GM21423 (cell line): Measurements from ENCODE around the gene ZMIZ2.
A peak's percentile ranks its signal among the peaks of the same experiment; 100 is the strongest.

ENCODE experiments used
- ATAC-seq: cut with Tn5 transposase; IDR thresholded peaks from one replicate; pipeline ENCODE4 v1.9.1; 2021; ENCODE audit warnings: mild to moderate bottlenecking, moderate library complexity; ENCODE audit not compliant: unreplicated experiment

ZMIZ2 gene

DNA sequence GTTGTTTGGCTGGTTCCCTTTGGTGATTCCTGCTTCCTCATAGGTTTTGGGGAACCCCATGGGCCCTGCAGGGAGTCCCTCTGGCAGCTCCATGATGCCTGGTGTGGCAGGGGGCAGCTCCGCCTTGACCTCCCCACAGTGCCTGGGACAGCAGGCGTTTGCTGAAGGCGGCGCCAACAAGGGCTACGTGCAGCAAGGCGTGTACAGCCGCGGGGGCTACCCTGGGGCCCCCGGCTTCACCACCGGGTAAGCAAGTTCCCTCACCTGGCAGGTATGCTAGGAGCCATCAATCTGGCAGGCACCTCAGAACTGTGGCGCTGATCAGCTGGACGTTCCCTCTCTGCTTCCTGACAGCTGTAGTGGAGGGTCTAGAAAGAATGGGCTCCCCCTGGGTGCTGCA, 8.3 kb downstream of the ZMIZ2 start:
- ATAC-seq = no peak

DNA sequence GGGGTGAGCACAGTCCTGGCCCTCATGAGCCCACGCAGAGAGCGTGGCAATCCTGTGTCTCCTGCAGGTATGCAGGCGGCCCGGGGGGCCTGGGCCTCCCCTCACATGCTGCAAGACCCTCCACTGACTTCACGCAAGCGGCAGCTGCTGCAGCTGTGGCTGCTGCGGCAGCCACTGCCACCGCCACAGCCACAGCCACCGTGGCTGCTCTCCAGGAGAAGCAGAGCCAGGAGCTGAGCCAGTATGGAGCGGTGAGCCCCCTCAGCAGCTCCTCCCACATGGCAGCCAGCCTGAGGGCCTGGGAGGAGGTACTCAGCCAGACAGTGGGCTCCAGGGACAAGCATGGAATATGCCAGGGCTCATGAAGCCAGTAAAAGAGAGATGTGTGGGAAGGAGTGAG, 8.7 kb downstream of the ZMIZ2 start:
- no peak for ATAC-seq

- ATAC-seq = no peak
These were observed 9.1 kb downstream of the ZMIZ2 start for GRCh38 chr7:44757739-44758138.

DNA sequence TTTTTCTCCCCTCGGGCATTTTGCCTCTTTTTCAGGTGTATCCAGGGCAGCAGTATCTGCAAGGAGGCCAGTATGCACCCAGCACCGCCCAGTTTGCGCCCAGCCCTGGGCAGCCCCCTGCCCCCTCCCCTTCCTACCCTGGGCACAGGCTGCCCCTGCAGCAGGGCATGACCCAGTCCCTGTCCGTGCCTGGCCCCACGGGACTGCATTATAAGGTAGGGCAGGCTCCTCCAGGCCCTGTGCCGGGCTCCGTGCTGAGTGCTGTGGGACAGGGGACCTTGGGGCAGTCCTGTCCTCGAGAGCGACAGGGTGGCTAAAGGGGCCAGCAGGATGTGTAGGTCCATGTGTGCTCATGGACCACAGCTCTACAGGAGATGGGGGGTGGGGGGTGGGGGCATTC, 10.6 kb downstream of the ZMIZ2 start:
- ATAC-seq = no peak

DNA sequence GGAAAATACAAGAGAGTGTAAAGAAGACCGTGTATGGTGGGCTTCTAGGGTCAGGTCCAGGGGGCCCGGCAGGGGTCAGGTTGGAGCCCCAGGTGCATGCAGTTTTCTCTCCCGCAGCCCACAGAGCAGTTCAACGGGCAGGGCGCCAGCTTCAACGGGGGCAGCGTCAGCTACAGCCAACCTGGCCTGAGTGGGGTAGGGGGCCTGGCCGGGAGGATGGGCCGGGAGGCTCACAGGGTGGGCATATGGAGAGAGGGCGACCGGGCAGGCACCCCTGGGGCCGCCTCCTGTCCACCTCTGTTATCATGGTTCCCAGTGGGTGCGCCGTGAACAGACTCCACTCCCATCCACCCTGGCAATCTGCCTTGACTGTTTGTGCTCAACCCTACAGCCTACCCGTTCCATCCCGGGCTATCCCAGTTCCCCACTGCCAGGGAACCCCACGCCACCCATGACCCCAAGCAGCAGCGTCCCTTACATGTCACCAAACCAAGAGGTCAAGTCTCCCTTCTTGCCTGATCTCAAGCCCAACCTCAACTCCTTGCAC, 11.5 kb downstream of the ZMIZ2 start:
- no peak for ATAC-seq

- no peak for ATAC-seq
These were observed 12.8 kb downstream of the ZMIZ2 start for GRCh38 chr7:44761207-44762161.

DNA sequence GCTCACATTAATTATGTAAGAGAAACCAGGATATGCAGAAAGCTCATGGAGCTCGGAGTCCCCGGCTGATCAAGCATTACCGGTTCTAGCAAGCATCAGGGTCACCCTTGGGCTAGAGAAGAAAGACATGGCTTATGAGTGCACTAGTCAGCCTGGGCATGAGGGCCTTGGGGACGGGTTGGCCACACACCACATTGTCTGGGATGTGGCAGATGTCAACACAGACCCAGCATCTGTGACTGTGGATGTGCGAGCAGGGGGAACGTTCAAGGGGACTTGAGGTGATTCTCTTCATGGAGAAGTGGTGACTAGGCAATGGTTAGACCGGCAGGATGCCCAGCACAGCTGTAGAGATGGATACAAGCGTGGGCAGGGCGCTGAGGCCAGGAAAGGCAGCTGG, 13.7 kb downstream of the ZMIZ2 start:
- no peak for ATAC-seq

DNA sequence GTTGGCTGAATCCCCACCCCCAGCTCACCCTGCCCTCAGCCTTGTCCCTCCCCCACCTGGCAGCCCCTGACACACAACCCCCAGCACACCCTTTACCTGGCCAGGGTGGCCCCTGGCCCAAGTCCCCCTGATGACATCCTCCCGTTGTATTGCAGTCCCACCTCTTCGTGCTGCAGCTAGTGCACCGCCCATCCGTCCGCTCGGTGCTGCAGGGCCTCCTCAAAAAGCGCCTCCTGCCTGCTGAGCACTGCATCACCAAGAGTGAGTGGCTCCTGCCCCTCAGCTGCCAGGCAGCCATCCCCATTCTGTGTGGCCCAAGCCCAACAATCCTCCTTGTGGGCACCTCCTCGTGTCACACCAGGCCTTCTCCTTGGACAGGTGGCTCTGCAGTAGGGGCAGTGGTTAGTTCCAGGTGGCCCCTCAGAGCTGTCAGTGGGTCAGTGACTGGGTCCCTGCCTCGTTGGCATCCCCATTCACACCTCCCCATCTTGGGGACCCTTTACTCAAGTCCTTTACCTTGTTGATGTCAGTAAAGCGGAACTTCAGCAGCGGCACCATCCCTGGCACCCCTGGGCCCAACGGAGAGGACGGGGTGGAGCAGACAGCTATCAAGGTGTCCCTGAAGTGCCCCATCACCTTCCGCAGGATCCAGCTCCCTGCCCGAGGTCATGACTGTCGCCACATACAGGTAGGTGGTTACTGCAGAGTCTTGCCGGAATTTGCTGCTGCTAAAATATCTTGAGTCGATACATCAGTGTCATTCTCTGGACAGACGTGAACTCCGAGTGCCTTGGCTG, 14.3 kb downstream of the ZMIZ2 start:
- no peak for ATAC-seq

GRCh38 chr7:44764081-44764480, 15.4 kb downstream of the ZMIZ2 start:
- no peak for ATAC-seq

- no peak for ATAC-seq
These were observed 16.3 kb downstream of the ZMIZ2 start for GRCh38 chr7:44764665-44765578.

GRCh38 chr7:44765579-44766415, 17.1 kb downstream of the ZMIZ2 start:
- no peak for ATAC-seq

GRCh38 chr7:44766416-44766801, 17.8 kb downstream of the ZMIZ2 start:
- no peak for ATAC-seq

GRCh38 chr7:44767134-44767911, 18.7 kb downstream of the ZMIZ2 start:
- ATAC-seq = no peak

GRCh38 chr7:44767912-44768627, 19.4 kb downstream of the ZMIZ2 start:
- no peak for ATAC-seq

- no peak for ATAC-seq
These were observed 20.2 kb downstream of the ZMIZ2 start for GRCh38 chr7:44768628-44769371.

DNA sequence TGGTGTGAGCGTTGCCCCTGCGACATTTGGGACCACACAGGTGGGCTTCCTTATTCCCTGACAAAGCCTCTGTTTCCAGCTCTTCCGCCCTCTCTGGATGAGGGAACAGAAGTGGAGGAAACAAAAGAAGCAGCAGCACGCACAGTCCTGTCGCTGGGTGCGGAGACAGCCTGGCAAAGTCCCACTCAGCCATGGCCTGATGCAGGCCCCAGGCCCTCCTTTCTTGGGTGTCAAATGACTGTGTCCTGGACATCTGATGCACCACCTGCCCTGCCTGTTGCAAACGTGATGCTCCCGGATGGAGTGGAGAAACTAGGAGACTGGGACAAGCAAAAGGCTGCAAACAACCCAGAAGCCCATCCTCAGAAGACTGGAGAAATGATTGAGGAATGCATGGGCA, 20.7 kb downstream of the ZMIZ2 start:
- ATAC-seq = no peak

- peak; percentile 80 for ATAC-seq
These were observed 21.2 kb downstream of the ZMIZ2 start for GRCh38 chr7:44769776-44770294.
